ENCODE data around the gene SLC25A27. TPM values are rescaled to one million over a fixed set of nuclear protein-coding genes. Genes with fewer than 3 reads are reported as not detected.

SLC25A27 gene
- total RNA-seq (10 to 100 TPM in 1 of 2 donors, 1 to 10 TPM in 1; 4.8 to 24.2 TPM), polyA plus RNA-seq (1 to 10 TPM; 2.5 to 5.0 TPM)

- Histone ChIP-seq H3K9ac (ENCODE audit: low read depth in 1 of 2, low read length in 2 of 2) (peak within 1 kb of the TSS; percentile 82 to 88), H3K4me1 (ENCODE audit: control insufficient read depth in 4 of 4, insufficient read depth in 4 of 4, low read length in 3 of 4) (peaks cover 5 to 25% (median 17%) of the 10 kb centered on the region in 4 donors), H3K4me3 (ENCODE audit: low read depth in 1 of 3, low read length in 3 of 3) (peak within 1 kb of the TSS; percentile 86 to 95 (median 94)), H3K27me3 (ENCODE audit: control insufficient read depth in 4 of 4, insufficient read depth in 4 of 4, low read length in 3 of 4) (no peaks in the 10 kb centered on the region), H3K9me3 (ENCODE audit: control insufficient read depth in 4 of 4, low read length in 3 of 4) (no peaks in the 10 kb centered on the region), H3K27ac (ENCODE audit: low read depth in 1 of 2, low read length in 2 of 2) (peak within 1 kb of the TSS; percentile 83 to 93), H3K36me3 (ENCODE audit: control insufficient read depth in 4 of 4, insufficient read depth in 3 of 4, low read depth in 1 of 4, low read length in 3 of 4) (no peaks in the 10 kb centered on the region)
- peak; percentile 88 for DNase-seq (ENCODE audit: low spot score)
- no peak for TF ChIP-seq HNF4G (IDR thresholded peaks at IDR 0.05)
- peak; percentile 93 for TF ChIP-seq YY1 (IDR thresholded peaks at IDR 0.05)
- TF ChIP-seq CTCF (IDR thresholded peaks at IDR 0.05; ENCODE audit: low read depth, low read length, missing input control) = no peak
- TF ChIP-seq SP1 (IDR thresholded peaks at IDR 0.05) = peak; percentile 44
- no peak for TF ChIP-seq FOXA1 (IDR thresholded peaks at IDR 0.05)
- TF ChIP-seq GABPA (IDR thresholded peaks at IDR 0.05 in 1 of 2, conservative IDR thresholded peaks at IDR 0.05 in 1 of 2) = no peak
- TF ChIP-seq HNF4A (conservative IDR thresholded peaks at IDR 0.05) = peak in 1 of 2 donors; percentile 32
- TF ChIP-seq TAF1 (conservative IDR thresholded peaks at IDR 0.05) = peak; percentile 98
- TF ChIP-seq RXRA (IDR thresholded peaks at IDR 0.05) = peak in 1 of 2 donors; percentile 28
- peak; percentile 56 to 67 for TF ChIP-seq EGR1 (IDR thresholded peaks at IDR 0.05; ENCODE audit: low read depth in 2 of 2)
- no peak for TF ChIP-seq ZBTB33 (IDR thresholded peaks at IDR 0.05)
- TF ChIP-seq MAX (IDR thresholded peaks at IDR 0.05) = peak; percentile 15
- TF ChIP-seq REST (IDR thresholded peaks at IDR 0.05) = peak; percentile 68
- no peak for TF ChIP-seq FOXA2 (IDR thresholded peaks at IDR 0.05)
- no peak for TF ChIP-seq NR2F2 (IDR thresholded peaks at IDR 0.05)
- TF ChIP-seq ATF3 (IDR thresholded peaks at IDR 0.05) = no peak
- no peak for TF ChIP-seq JUND (IDR thresholded peaks at IDR 0.05)
- TF ChIP-seq RAD21 (IDR thresholded peaks at IDR 0.05) = peak in 1 of 2 donors; percentile 9
- under 1% methylated on average over 72 of the region's 72 CpGs for WGBS
Measured at GRCh38 chr6:46652603-46653438, at the start of gene SLC25A27, which contains the start of gene CYP39A1. Gene SLC25A27 (plus strand): TSS chr6:46652975. CDS start chr6:46653193, 218 bp downstream. Gene CYP39A1 (minus strand): TSS chr6:46652818. CDS start chr6:46652582, 236 bp downstream.
